H9 (cell line): ENCODE results near the gene FBXO11. TPM values are rescaled to one million over a fixed set of nuclear protein-coding genes. Genes with fewer than 3 reads are reported as not detected.

Experiments used
- DNase-seq: peaks from one replicate; pipeline ENCODE4 v3.0.0-alpha.2; 2017
- H2AFZ ChIP-seq: one replicate; pipeline ENCODE4 v1.6.1; 2013; ENCODE audit warnings: mild to moderate bottlenecking, low read length, control low read depth, moderate library complexity
- H2AK5ac ChIP-seq: 2 replicates; pipeline ENCODE4 v1.6.1; 2013; ENCODE audit warnings: low read length, control low read depth, mixed read lengths; ENCODE audit not compliant: insufficient read length
- H2BK120ac ChIP-seq: one replicate; pipeline ENCODE4 v1.6.1; 2013; ENCODE audit warnings: low read depth, mild to moderate bottlenecking, low read length, control low read depth, inconsistent platforms; ENCODE audit not compliant: poor library complexity, severe bottlenecking
- H2BK12ac ChIP-seq: 2 replicates; pipeline ENCODE4 v1.6.1; 2013; ENCODE audit warnings: low read length, control low read depth, mixed read lengths, low read depth; ENCODE audit not compliant: insufficient read length
- H2BK15ac ChIP-seq: 2 replicates; pipeline ENCODE4 v1.6.1; 2013; ENCODE audit warnings: low read depth, low read length, control low read depth
- H2BK20ac ChIP-seq: one replicate; pipeline ENCODE4 v1.6.1; 2013; ENCODE audit warnings: low read depth, mild to moderate bottlenecking, low read length, control low read depth, inconsistent platforms; ENCODE audit not compliant: poor library complexity, severe bottlenecking
- H2BK5ac ChIP-seq: 2 replicates; pipeline ENCODE4 v1.6.1; 2013; ENCODE audit warnings: low read length, control low read depth, mixed read lengths; ENCODE audit not compliant: insufficient read length
- H3K14ac ChIP-seq: 2 replicates; pipeline ENCODE4 v1.6.1; 2013; ENCODE audit warnings: low read length, control low read depth; ENCODE audit not compliant: insufficient read depth
- H3K18ac ChIP-seq: 2 replicates; pipeline ENCODE4 v1.6.1; 2013; ENCODE audit warnings: low read depth, mild to moderate bottlenecking, mixed read lengths, low read length, control low read depth; ENCODE audit not compliant: insufficient read length
- H3K23ac ChIP-seq: 2 replicates; pipeline ENCODE4 v1.6.1; 2013; ENCODE audit warnings: low read length, control low read depth, mixed read lengths, low read depth; ENCODE audit not compliant: insufficient read length
- H3K23me2 ChIP-seq: 2 replicates; pipeline ENCODE4 v1.6.1; 2013; ENCODE audit warnings: low read depth, mild to moderate bottlenecking, mixed read lengths, low read length, control low read depth; ENCODE audit not compliant: insufficient read length, poor library complexity, severe bottlenecking
- H3K27ac ChIP-seq: 2 replicates; pipeline ENCODE4 v1.5.1; 2013; ENCODE audit warnings: low read length, control low read depth, mixed read lengths, low read depth; ENCODE audit not compliant: insufficient read length
- H3K27me3 ChIP-seq: 2 replicates; pipeline ENCODE4 v1.6.1; 2013; ENCODE audit warnings: low read length, control low read depth, inconsistent platforms; ENCODE audit not compliant: insufficient read depth
- H3K4ac ChIP-seq: 2 replicates; pipeline ENCODE4 v1.6.1; 2013; ENCODE audit warnings: low read depth, mild to moderate bottlenecking, control low read depth, inconsistent platforms, low read length, moderate library complexity
- H3K4me1 ChIP-seq: 2 replicates; pipeline ENCODE4 v1.6.1; 2013; ENCODE audit warnings: low read length, control low read depth, inconsistent platforms; ENCODE audit not compliant: insufficient read depth
- H3K4me2 ChIP-seq: 2 replicates; pipeline ENCODE4 v1.6.1; 2013; ENCODE audit warnings: low read length, control low read depth, mixed read lengths; ENCODE audit not compliant: insufficient read length, insufficient read depth
- H3K56ac ChIP-seq: 2 replicates; pipeline ENCODE4 v1.6.1; 2013; ENCODE audit warnings: low read depth, mild to moderate bottlenecking, mixed read lengths, low read length, control low read depth; ENCODE audit not compliant: insufficient read length
- H3K79me1 ChIP-seq: 2 replicates; pipeline ENCODE4 v1.6.1; 2013; ENCODE audit warnings: low read depth, mild to moderate bottlenecking, moderate library complexity, low read length, control low read depth, inconsistent platforms; ENCODE audit not compliant: insufficient read depth, poor library complexity, severe bottlenecking
- H3K79me2 ChIP-seq: 2 replicates; pipeline ENCODE4 v1.6.1; 2013; ENCODE audit warnings: low read length, control low read depth, inconsistent platforms; ENCODE audit not compliant: insufficient read depth
- H3K9ac ChIP-seq: 2 replicates; pipeline ENCODE4 v1.6.1; 2013; ENCODE audit warnings: low read length, control low read depth, mixed read lengths; ENCODE audit not compliant: insufficient read length; ENCODE audit errors: extremely low read depth
- H3K9me3 ChIP-seq: one replicate; pipeline ENCODE4 v1.6.1; 2013; ENCODE audit warnings: low read depth, low read length, inconsistent platforms; ENCODE audit not compliant: control insufficient read depth
- H3T11ph ChIP-seq: one replicate; pipeline ENCODE4 v1.6.1; 2013; ENCODE audit warnings: mild to moderate bottlenecking, low read length, control low read depth, inconsistent platforms
- H4K20me1 ChIP-seq: one replicate; pipeline ENCODE4 v1.6.1; 2013; ENCODE audit not compliant: control insufficient read depth, insufficient read length, insufficient read depth
- H4K5ac ChIP-seq: 2 replicates; pipeline ENCODE4 v1.6.1; 2013; ENCODE audit warnings: low read depth, mild to moderate bottlenecking, mixed read lengths, low read length, control low read depth; ENCODE audit not compliant: insufficient read length
- H4K8ac ChIP-seq: replicated peaks from 2 replicates; pipeline ENCODE4 v1.6.1; 2013; ENCODE audit warnings: low read length, control low read depth, mixed read lengths, low read depth; ENCODE audit not compliant: insufficient read length
- H4K91ac ChIP-seq: 2 replicates; pipeline ENCODE4 v1.6.1; 2013; ENCODE audit warnings: low read depth, mild to moderate bottlenecking, moderate library complexity, mixed read lengths, low read length, control low read depth; ENCODE audit not compliant: insufficient read length
- H3K27ac Mint-ChIP-seq, 3 experiments: 2 replicates in 2 of 3; 3 replicates in 1 of 3; pipeline ENCODE4 v1.8.0; 2020 to 2021; ENCODE audit warnings: mixed read lengths in 3 of 3, mild to moderate bottlenecking in 1 of 3, moderate library complexity in 1 of 3
- H3K27me3 Mint-ChIP-seq: 2 replicates; pipeline ENCODE4 v1.8.0; 2021; ENCODE audit warnings: low read depth, mild to moderate bottlenecking, moderate library complexity, mixed read lengths
- H3K36me3 Mint-ChIP-seq, 3 experiments: 2 replicates in 2 of 3; 3 replicates in 1 of 3; pipeline ENCODE4 v1.8.0; 2020 to 2021; ENCODE audit warnings: low read depth in 3 of 3, mixed read lengths in 3 of 3; ENCODE audit not compliant: insufficient read depth in 1 of 3
- H3K4me1 Mint-ChIP-seq, 2 experiments: 2 replicates each; pipeline ENCODE4 v1.8.0; 2020; ENCODE audit warnings: mixed read lengths in 2 of 2
- H3K4me3 Mint-ChIP-seq, 2 experiments: 2 replicates in 1 of 2; 3 replicates in 1 of 2; pipeline ENCODE4 v1.8.0; 2020 to 2021; ENCODE audit warnings: mild to moderate bottlenecking in 2 of 2, mixed read lengths in 2 of 2, moderate library complexity in 1 of 2
- H3K9me3 Mint-ChIP-seq, 2 experiments: 2 replicates in 1 of 2; 3 replicates in 1 of 2; pipeline ENCODE4 v1.8.0; 2020; ENCODE audit warnings: mild to moderate bottlenecking in 2 of 2, mixed read lengths in 2 of 2, moderate library complexity in 1 of 2
- WGBS: extraction: QIAGEN DNeasy Blood & Tissue Kit; methylation state at CpG from one replicate; pipeline ENCODE4 v1.1.7; 2013; ENCODE audit warnings: missing lambda C conversion rate, low lambda C conversion rate, mixed read lengths; ENCODE audit not compliant: insufficient read length; ENCODE audit errors: extremely low coverage; 5-methylcytosine and 5-hydroxymethylcytosine counted together
- total RNA-seq: library from RNA; stranded (reverse); gene quantifications from 2 replicates; pipeline ENCODE4 v1.2.1, GENCODE V29; 2021
- TF ChIP-seq, protein P1 (sequence below): fragments of 200-600 bp; sonication (generic); conservative IDR thresholded peaks from 3 replicates; pipeline ENCODE4 v1.8.0; 2021; ENCODE audit warnings: antibody characterized with exemption, mild to moderate bottlenecking

The FBXO11 gene
- total RNA-seq, 1 experiment from 2014 or later = 68.8 TPM

DNA sequence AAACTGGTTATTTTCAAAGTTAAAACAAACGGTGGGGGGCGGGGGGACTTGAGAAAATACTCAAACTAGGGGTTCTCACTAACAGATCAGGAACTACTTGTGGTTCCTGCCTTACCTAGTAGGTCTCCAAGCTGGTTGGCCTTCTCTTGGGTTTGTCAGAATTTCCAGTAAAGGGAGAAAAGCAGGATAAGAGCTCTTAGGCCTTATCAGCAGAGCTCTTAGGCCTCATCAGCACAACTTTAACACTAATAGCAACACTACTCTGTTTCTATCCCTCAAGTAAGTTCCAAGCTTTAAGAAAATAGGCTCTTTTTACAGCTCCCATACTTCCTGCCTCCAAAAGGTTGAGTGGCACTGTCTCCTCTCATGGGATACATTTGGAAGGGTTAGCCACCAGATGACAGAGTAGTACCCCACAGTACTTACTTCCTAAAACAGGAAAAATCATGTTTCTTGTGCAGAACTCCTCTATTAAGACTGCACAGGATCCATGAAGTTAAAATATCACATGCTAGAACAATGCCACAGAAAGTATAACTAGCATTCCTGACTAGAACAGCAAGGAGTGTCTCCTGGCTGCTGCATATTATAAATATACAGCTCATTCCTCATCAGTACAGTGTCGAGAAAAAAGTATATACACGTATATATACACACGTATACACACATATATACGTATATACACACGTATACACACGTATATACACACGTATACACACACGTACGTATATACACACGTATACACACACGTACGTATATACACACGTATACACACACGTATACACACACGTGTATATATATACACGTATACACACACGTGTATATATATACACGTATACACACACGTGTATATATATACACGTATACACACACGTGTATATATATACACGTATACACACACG is 6.1 kb downstream of the FBXO11 start:
- Mint-ChIP-seq H3K36me3 (peaks cover 0 to 2% (median 2%) of the 10 kb centered on the region in 3 experiments; a peak in 3 of 7 replicates), H3K4me1 (peaks cover 42 to 44% of the 10 kb centered on the region in 2 experiments), H3K27me3 (no peaks in the 10 kb centered on the region), H3K27ac (peak overlapping the region in 1 of 3 experiments; percentile 18; a peak in 2 of 7 replicates), H3K9me3 (peaks cover 0 to 2% of the 10 kb centered on the region in 2 experiments; a peak in 1 of 5 replicates), H3K4me3 (no peak overlapping the region)
- Histone ChIP-seq H3K4me2 (no peak overlapping the region), H4K20me1 (no peaks in the 10 kb centered on the region), H3T11ph (no peak overlapping the region), H3K4ac (no peak overlapping the region), H3K23me2 (peaks cover 7% of the 10 kb centered on the region), H4K8ac (no peak overlapping the region), H3K79me2 (peaks cover 47% of the 10 kb centered on the region; the same call in 1 of the 2 replicates), H3K14ac (no peak overlapping the region), H2BK20ac (no peak overlapping the region), H2BK5ac (no peak overlapping the region), H4K5ac (no peak overlapping the region), H3K4me1 (no peaks in the 10 kb centered on the region; the same call in 1 of the 2 replicates), H2BK12ac (no peak overlapping the region), H2AFZ (no peak overlapping the region), H3K23ac (no peak overlapping the region), H3K9me3 (no peaks in the 10 kb centered on the region), H3K27me3 (no peaks in the 10 kb centered on the region), H3K79me1 (no peaks in the 10 kb centered on the region), H2AK5ac (no peak overlapping the region), H3K56ac (no peak overlapping the region), H4K91ac (no peak overlapping the region), H2BK15ac (no peak overlapping the region), H3K18ac (no peak overlapping the region), H3K9ac (no peak overlapping the region), H2BK120ac (no peak overlapping the region), H3K27ac (no peak overlapping the region)
- TF ChIP-seq, protein P1, sequence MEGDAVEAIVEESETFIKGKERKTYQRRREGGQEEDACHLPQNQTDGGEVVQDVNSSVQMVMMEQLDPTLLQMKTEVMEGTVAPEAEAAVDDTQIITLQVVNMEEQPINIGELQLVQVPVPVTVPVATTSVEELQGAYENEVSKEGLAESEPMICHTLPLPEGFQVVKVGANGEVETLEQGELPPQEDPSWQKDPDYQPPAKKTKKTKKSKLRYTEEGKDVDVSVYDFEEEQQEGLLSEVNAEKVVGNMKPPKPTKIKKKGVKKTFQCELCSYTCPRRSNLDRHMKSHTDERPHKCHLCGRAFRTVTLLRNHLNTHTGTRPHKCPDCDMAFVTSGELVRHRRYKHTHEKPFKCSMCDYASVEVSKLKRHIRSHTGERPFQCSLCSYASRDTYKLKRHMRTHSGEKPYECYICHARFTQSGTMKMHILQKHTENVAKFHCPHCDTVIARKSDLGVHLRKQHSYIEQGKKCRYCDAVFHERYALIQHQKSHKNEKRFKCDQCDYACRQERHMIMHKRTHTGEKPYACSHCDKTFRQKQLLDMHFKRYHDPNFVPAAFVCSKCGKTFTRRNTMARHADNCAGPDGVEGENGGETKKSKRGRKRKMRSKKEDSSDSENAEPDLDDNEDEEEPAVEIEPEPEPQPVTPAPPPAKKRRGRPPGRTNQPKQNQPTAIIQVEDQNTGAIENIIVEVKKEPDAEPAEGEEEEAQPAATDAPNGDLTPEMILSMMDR = no peak
- WGBS = 96% methylated on average over 10 of the region's 25 CpGs
- no peak for DNase-seq
